BE2C (cell line): ENCODE measurements around the gene DPF3.

Experiments used
- DNase-seq: peaks from one replicate; pipeline ENCODE4 v3.0.0-alpha.2; 2020
- H3K27me3 ChIP-seq: fragments of 250-450 bp; sonication (Bioruptor Pico); 2 replicates; pipeline ENCODE4 v1.5.1; 2020; ENCODE audit warnings: mild to moderate bottlenecking
- H3K36me3 ChIP-seq: fragments of 250-450 bp; sonication (Bioruptor Pico); 2 replicates; pipeline ENCODE4 v1.5.1; 2020; ENCODE audit warnings: mild to moderate bottlenecking
- H3K4me1 ChIP-seq: fragments of 250-450 bp; sonication (Bioruptor Pico); 2 replicates; pipeline ENCODE4 v1.5.1; 2020
- H3K4me3 ChIP-seq: 2 replicates; pipeline ENCODE4 v1.5.1; 2011; ENCODE audit warnings: low read depth, low read length
- H3K9me3 ChIP-seq: fragments of 250-450 bp; sonication (Bioruptor Pico); 2 replicates; pipeline ENCODE4 v1.5.1; 2020
- TF ChIP-seq, protein P1 (sequence below): IDR thresholded peaks from 2 replicates; pipeline ENCODE4 v1.5.1; 2012; ENCODE audit warnings: mild to moderate bottlenecking, low read depth, low read length

Gene DPF3

DNA sequence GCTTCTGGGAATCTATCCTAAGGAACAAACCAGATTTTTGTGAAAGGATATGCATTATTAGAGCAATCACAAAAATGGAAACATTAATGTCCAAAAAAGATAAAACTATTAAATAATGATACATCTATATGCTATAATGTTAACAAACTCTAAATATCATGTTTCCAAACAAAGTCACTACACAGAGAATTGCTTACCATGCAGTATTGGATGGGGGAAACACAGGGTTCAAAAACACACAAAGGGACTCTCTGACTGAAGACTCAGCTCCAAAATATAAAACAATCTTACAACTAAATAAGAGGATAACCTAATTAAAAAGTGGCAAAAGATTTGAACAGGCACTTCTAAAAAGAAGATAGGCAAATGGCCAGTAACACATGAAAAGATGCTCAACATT lies 304.2 kb downstream of the DPF3 start:
- no peaks in the 10 kb centered on the region for H3K36me3 ChIP-seq
- peaks cover 13% of the 10 kb centered on the region for H3K4me1 ChIP-seq
- H3K4me3 ChIP-seq = no peak overlapping the region
- H3K9me3 ChIP-seq = no peaks in the 10 kb centered on the region
- DNase-seq = no peak
- TF ChIP-seq, protein P1, sequence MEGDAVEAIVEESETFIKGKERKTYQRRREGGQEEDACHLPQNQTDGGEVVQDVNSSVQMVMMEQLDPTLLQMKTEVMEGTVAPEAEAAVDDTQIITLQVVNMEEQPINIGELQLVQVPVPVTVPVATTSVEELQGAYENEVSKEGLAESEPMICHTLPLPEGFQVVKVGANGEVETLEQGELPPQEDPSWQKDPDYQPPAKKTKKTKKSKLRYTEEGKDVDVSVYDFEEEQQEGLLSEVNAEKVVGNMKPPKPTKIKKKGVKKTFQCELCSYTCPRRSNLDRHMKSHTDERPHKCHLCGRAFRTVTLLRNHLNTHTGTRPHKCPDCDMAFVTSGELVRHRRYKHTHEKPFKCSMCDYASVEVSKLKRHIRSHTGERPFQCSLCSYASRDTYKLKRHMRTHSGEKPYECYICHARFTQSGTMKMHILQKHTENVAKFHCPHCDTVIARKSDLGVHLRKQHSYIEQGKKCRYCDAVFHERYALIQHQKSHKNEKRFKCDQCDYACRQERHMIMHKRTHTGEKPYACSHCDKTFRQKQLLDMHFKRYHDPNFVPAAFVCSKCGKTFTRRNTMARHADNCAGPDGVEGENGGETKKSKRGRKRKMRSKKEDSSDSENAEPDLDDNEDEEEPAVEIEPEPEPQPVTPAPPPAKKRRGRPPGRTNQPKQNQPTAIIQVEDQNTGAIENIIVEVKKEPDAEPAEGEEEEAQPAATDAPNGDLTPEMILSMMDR = no peak
- H3K27me3 ChIP-seq = no peaks in the 10 kb centered on the region

GRCh38 chr14:72588521-72588920 lies 305.4 kb downstream of the DPF3 start:
- DNase-seq = no peak
- no peak overlapping the region for H3K4me3 ChIP-seq
- TF ChIP-seq, protein P1 = no peak
- H3K4me1 ChIP-seq = peaks cover 13% of the 10 kb centered on the region
- H3K9me3 ChIP-seq = no peaks in the 10 kb centered on the region
- H3K27me3 ChIP-seq = no peaks in the 10 kb centered on the region
- no peaks in the 10 kb centered on the region for H3K36me3 ChIP-seq

GRCh38 chr14:72583316-72584272 lies 310.3 kb downstream of the DPF3 start:
- no peak for DNase-seq
- Histone ChIP-seq H3K27me3 (no peaks in the 10 kb centered on the region), H3K4me3 (no peak overlapping the region), H3K36me3 (no peaks in the 10 kb centered on the region), H3K9me3 (no peaks in the 10 kb centered on the region), H3K4me1 (0 out of 2 replicates have a peak, but pooled peaks cover under 1% of the 10 kb centered on the region)
- TF ChIP-seq, protein P1 = no peak

DNA sequence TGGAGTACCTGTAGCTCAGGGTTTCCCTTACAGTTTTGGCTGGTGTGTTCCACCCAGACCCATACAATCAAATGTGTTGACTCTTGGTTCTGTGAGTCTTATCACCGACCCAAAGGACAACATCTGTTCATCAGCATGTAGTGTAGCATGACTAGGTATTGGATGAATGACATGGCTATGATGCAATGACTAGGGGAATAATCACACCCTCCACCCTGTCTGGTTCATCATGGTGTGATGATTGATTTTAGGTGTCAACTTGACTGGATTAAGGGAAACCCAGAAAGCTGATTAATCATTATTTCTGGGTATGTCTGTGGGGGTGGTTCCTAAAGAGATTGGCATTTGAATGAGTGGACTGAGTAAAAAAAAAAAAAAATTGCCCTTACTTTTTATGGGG lies 311.3 kb downstream of the DPF3 start:
- DNase-seq = no peak
- no peaks in the 10 kb centered on the region for H3K27me3 ChIP-seq
- H3K9me3 ChIP-seq = no peaks in the 10 kb centered on the region
- H3K4me3 ChIP-seq = no peak overlapping the region
- no peaks in the 10 kb centered on the region for H3K36me3 ChIP-seq
- H3K4me1 ChIP-seq = no peaks in the 10 kb centered on the region
- TF ChIP-seq, protein P1 = no peak

GRCh38 chr14:72578514-72578913 lies 315.4 kb downstream of the DPF3 start:
- no peak overlapping the region for H3K4me3 ChIP-seq
- H3K4me1 ChIP-seq = peaks cover 10% of the 10 kb centered on the region
- H3K9me3 ChIP-seq = no peaks in the 10 kb centered on the region
- H3K27me3 ChIP-seq = no peaks in the 10 kb centered on the region
- TF ChIP-seq, protein P1 = no peak
- no peak for DNase-seq
- H3K36me3 ChIP-seq = no peaks in the 10 kb centered on the region

GRCh38 chr14:72577521-72577920 lies 316.4 kb downstream of the DPF3 start:
- TF ChIP-seq, protein P1 = no peak
- Histone ChIP-seq H3K27me3 (no peaks in the 10 kb centered on the region), H3K9me3 (no peaks in the 10 kb centered on the region), H3K4me1 (peaks cover 16% of the 10 kb centered on the region), H3K4me3 (no peak overlapping the region), H3K36me3 (no peaks in the 10 kb centered on the region)
- no peak for DNase-seq
